ENCODE data around the gene DCAF17.

DCAF17 gene

GRCh38 chr2:171390941-171391516 lies 43.0 kb upstream of the DCAF17 start:
- Histone ChIP-seq H3K36me3 (no peaks in the 10 kb centered on the region), H3K27ac (no peak overlapping the region), H3K4me3 (ENCODE audit: low read depth in 1 of 2, low read length in 1 of 2) (no peak overlapping the region), H3K4me1 (ENCODE audit: control insufficient read depth in 1 of 2, insufficient read depth in 1 of 2, low read depth in 1 of 2, low read length in 1 of 2) (peaks cover 31 to 68% of the 10 kb centered on the region in 2 experiments), H3K9me3 (no peaks in the 10 kb centered on the region), H3K27me3 (no peaks in the 10 kb centered on the region)
- TF ChIP-seq, protein P1, sequence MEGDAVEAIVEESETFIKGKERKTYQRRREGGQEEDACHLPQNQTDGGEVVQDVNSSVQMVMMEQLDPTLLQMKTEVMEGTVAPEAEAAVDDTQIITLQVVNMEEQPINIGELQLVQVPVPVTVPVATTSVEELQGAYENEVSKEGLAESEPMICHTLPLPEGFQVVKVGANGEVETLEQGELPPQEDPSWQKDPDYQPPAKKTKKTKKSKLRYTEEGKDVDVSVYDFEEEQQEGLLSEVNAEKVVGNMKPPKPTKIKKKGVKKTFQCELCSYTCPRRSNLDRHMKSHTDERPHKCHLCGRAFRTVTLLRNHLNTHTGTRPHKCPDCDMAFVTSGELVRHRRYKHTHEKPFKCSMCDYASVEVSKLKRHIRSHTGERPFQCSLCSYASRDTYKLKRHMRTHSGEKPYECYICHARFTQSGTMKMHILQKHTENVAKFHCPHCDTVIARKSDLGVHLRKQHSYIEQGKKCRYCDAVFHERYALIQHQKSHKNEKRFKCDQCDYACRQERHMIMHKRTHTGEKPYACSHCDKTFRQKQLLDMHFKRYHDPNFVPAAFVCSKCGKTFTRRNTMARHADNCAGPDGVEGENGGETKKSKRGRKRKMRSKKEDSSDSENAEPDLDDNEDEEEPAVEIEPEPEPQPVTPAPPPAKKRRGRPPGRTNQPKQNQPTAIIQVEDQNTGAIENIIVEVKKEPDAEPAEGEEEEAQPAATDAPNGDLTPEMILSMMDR (IDR thresholded peaks at IDR 0.05), result no peak

DNA sequence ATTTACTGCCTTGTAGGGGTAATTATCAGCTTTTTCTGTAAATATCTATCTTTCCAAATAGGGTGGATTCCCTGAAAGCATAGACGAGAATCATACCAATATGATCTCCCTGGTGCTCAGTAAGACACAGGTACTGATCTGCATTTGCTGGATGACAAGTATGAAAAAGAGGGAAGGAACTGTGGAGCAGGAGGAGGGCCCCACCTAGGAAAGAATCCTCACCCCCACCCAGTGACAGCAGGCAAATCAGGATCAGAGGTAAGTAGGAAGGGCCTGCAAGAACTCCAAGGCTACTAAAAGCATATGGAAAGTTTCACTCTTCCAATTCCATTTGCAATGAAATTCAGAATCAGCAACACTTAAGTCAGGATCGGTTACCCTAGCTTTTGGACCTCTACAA lies 42.5 kb upstream of the DCAF17 start:
- Histone ChIP-seq H3K4me3 (ENCODE audit: low read depth in 1 of 2, low read length in 1 of 2) (no peak overlapping the region), H3K4me1 (ENCODE audit: control insufficient read depth in 1 of 2, insufficient read depth in 1 of 2, low read depth in 1 of 2, low read length in 1 of 2) (peaks cover 31 to 68% of the 10 kb centered on the region in 2 experiments), H3K27ac (no peak overlapping the region), H3K36me3 (no peaks in the 10 kb centered on the region), H3K9me3 (no peaks in the 10 kb centered on the region), H3K27me3 (no peaks in the 10 kb centered on the region)
- TF ChIP-seq, protein P1 (IDR thresholded peaks at IDR 0.05), result no peak

DNA sequence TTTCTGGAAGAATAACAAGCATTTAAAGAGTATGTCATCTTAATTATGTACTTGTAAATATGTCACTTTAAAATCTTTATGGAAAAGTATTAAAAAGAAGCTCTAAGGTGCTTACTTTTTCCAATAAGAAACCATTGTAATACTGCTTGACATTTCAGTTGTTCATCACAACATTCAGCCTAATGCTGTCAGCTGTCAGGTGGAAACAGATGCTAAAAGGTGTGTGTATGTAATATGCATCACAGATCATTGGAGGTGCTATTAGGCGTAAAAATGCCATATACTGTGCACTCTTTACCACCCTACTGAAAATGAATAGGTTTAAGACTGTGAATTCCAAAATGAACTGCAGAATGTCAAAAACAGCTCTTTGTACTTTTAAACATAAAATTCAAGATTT lies 40.5 kb upstream of the DCAF17 start:
- peaks cover 25 to 57% of the 10 kb centered on the region in 2 experiments for H3K4me1 ChIP-seq (ENCODE audit: control insufficient read depth in 1 of 2, insufficient read depth in 1 of 2, low read depth in 1 of 2, low read length in 1 of 2)
- H3K4me3 ChIP-seq (ENCODE audit: low read depth in 1 of 2, low read length in 1 of 2), result no peak overlapping the region
- TF ChIP-seq, protein P1 (IDR thresholded peaks at IDR 0.05), result no peak
- H3K27me3 ChIP-seq, result no peaks in the 10 kb centered on the region
- H3K27ac ChIP-seq, result no peak overlapping the region
- H3K36me3 ChIP-seq, result no peaks in the 10 kb centered on the region
- H3K9me3 ChIP-seq, result no peaks in the 10 kb centered on the region

- Histone ChIP-seq H3K4me1 (ENCODE audit: control insufficient read depth in 1 of 2, insufficient read depth in 1 of 2, low read depth in 1 of 2, low read length in 1 of 2) (peaks cover 18 to 50% of the 10 kb centered on the region in 2 experiments), H3K27ac (no peak overlapping the region)
- TF ChIP-seq, protein P1 (IDR thresholded peaks at IDR 0.05), result no peak
Observed at GRCh38 chr2:171394164-171394740, 39.8 kb upstream of the DCAF17 start.

GRCh38 chr2:171399292-171399691 lies 34.7 kb upstream of the DCAF17 start:
- no peak overlapping the region for H3K27ac ChIP-seq
- TF ChIP-seq, protein P1 (IDR thresholded peaks at IDR 0.05), result no peak
- H3K36me3 ChIP-seq, result no peaks in the 10 kb centered on the region
- H3K9me3 ChIP-seq, result no peaks in the 10 kb centered on the region
- no peak overlapping the region for H3K4me3 ChIP-seq (ENCODE audit: low read depth in 1 of 2, low read length in 1 of 2)
- peaks cover 6 to 11% of the 10 kb centered on the region in 2 experiments for H3K4me1 ChIP-seq (ENCODE audit: control insufficient read depth in 1 of 2, insufficient read depth in 1 of 2, low read depth in 1 of 2, low read length in 1 of 2)
- no peaks in the 10 kb centered on the region for H3K27me3 ChIP-seq

More at GRCh38 chr2:171394164-171394740, 39.8 kb upstream of the DCAF17 start:
- H3K9me3 ChIP-seq, result no peaks in the 10 kb centered on the region
- no peaks in the 10 kb centered on the region for H3K36me3 ChIP-seq
- H3K4me3 ChIP-seq (ENCODE audit: low read depth in 1 of 2, low read length in 1 of 2), result peak overlapping the region in 1 of 2 experiments; percentile 6
- no peaks in the 10 kb centered on the region for H3K27me3 ChIP-seq

Measured in neutrophil (primary cell).